ENCODE data around the gene HOXB1.
"Not testable (repeated sequence)": the region's sequence is repeated elsewhere in the genome, so short reads cannot be mapped to it uniquely, and the experiment has no call there.

Gene HOXB1

GRCh38 chr17:48494335-48494734, 36.5 kb downstream of the HOXB1 start:
- DNase-seq (ENCODE audit: low read depth), result no peak

GRCh38 chr17:48492401-48493298, 38.2 kb downstream of the HOXB1 start:
- DNase-seq (ENCODE audit: low read depth), result peak; percentile 24

GRCh38 chr17:48491527-48492273, 39.1 kb downstream of the HOXB1 start:
- DNase-seq (ENCODE audit: low read depth), result no peak

- no peak for DNase-seq (ENCODE audit: low read depth)
Measured at GRCh38 chr17:48490451-48490892, 40.3 kb downstream of the HOXB1 start.

GRCh38 chr17:48489781-48490180, 41.0 kb downstream of the HOXB1 start:
- DNase-seq (ENCODE audit: low read depth), result no peak

GRCh38 chr17:48488548-48489106, 42.2 kb downstream of the HOXB1 start:
- DNase-seq (ENCODE audit: low read depth), result no peak

GRCh38 chr17:48487221-48487620, 43.6 kb downstream of the HOXB1 start:
- DNase-seq (ENCODE audit: low read depth), result no peak

GRCh38 chr17:48486557-48486956, 44.3 kb downstream of the HOXB1 start:
- no peak for DNase-seq (ENCODE audit: low read depth)

GRCh38 chr17:48484850-48485249, 46.0 kb downstream of the HOXB1 start:
- no peak for DNase-seq (ENCODE audit: low read depth)

GRCh38 chr17:48484256-48484655, 46.6 kb downstream of the HOXB1 start:
- no peak for DNase-seq (ENCODE audit: low read depth)

- DNase-seq (ENCODE audit: low read depth), result no peak
Measured at GRCh38 chr17:48483471-48484131, 47.2 kb downstream of the HOXB1 start.

GRCh38 chr17:48483004-48483403, 47.8 kb downstream of the HOXB1 start:
- DNase-seq (ENCODE audit: low read depth), result no peak

- DNase-seq (ENCODE audit: low read depth), result not testable (repeated sequence)
Measured at GRCh38 chr17:48482301-48482700, 48.5 kb downstream of the HOXB1 start.

GRCh38 chr17:48479014-48479402, 51.8 kb downstream of the HOXB1 start:
- no peak for DNase-seq (ENCODE audit: low read depth)
